ENCODE data around the gene PPP3CA.
"Not testable (repeated sequence)": the region's sequence is repeated elsewhere in the genome, so short reads cannot be mapped to it uniquely, and the experiment has no call there.

PPP3CA gene

DNA sequence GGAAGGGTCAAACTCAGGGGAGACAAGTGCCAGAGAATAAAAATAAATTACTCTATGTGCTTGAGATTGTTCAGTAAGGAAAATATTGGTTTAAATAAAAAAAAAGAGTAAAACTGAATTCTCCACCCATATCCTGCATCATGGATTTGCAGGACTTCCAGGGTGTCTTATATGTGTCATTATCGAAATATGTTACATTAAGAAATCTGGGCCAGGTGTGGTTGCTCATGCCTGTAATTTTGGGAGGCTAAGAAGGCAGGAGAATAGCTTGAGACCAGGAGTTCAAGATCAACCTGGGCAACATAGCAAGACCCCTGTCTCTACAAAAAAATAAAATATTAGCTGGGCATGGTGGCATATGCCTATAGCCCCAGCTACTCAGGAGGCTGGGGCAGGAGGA, 104.9 kb downstream of the PPP3CA start:
- Mint-ChIP-seq H3K4me3 (no peak overlapping the region), H3K9me3 (no peaks in the 10 kb centered on the region), H3K27me3 (ENCODE audit: low read depth, poor library complexity) (peaks cover 8% of the 10 kb centered on the region), H3K36me3 (ENCODE audit: low read depth) (no peaks in the 10 kb centered on the region), H3K4me1 (no peaks in the 10 kb centered on the region), H3K27ac (no peak overlapping the region)
- DNase-seq = no peak
- TF ChIP-seq CTCF (IDR thresholded peaks at IDR 0.05) = no peak

DNA sequence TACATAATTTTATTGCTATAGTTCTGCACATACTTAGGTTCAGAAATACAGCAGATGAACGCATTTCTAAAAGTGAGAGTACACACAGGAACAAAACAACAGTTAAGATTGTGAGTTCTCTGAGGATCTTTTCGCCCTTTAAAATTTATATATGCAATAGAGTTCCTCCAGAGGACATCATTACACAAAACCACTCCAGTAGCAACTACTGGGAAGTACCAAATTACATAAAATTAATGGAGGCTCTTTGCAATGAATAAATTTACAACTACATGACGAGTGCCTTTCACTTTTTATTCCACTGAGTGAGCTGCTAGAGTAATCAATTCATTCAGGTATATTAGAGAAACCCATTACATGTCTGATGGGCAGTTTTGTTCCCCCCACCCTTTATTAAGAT, 107.2 kb downstream of the PPP3CA start:
- Mint-ChIP-seq H3K27me3 (ENCODE audit: low read depth, poor library complexity) (peaks cover 6% of the 10 kb centered on the region), H3K9me3 (no peaks in the 10 kb centered on the region), H3K4me1 (no peaks in the 10 kb centered on the region), H3K4me3 (no peak overlapping the region), H3K36me3 (ENCODE audit: low read depth) (no peaks in the 10 kb centered on the region), H3K27ac (no peak overlapping the region)
- no peak for DNase-seq
- TF ChIP-seq CTCF (IDR thresholded peaks at IDR 0.05) = no peak

DNA sequence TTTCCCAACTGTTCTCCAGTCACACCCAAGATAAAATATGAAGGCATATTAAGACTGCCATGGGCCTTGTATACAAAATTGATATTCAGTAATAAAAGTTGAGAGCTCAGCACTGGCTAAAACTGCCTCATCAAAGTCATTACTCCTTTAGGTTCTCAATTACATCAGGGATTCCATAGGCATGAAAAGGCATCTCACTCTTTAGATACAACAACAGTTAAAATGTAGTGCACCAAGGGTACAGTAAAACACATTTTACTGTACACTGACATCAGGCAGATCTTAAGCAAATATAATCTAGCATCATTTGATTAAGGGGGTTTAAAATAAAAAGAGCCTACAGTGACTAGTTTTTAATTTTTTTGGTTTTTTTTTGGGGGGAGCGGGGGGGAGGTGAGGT, 107.7 kb downstream of the PPP3CA start:
- no peak overlapping the region for H3K27ac Mint-ChIP-seq
- no peak overlapping the region for H3K4me3 Mint-ChIP-seq
- peaks cover 4% of the 10 kb centered on the region for H3K27me3 Mint-ChIP-seq (ENCODE audit: low read depth, poor library complexity)
- no peak for DNase-seq
- H3K4me1 Mint-ChIP-seq = no peaks in the 10 kb centered on the region
- H3K36me3 Mint-ChIP-seq (ENCODE audit: low read depth) = no peaks in the 10 kb centered on the region
- TF ChIP-seq CTCF (IDR thresholded peaks at IDR 0.05) = no peak
- no peaks in the 10 kb centered on the region for H3K9me3 Mint-ChIP-seq

- DNase-seq = no peak
- no peaks in the 10 kb centered on the region for H3K27me3 Mint-ChIP-seq (ENCODE audit: low read depth, poor library complexity)
Observed at GRCh38 chr4:101238706-101239105, 108.6 kb downstream of the PPP3CA start.

GRCh38 chr4:101237773-101238172, 109.6 kb downstream of the PPP3CA start:
- Mint-ChIP-seq H3K4me1 (no peaks in the 10 kb centered on the region), H3K36me3 (ENCODE audit: low read depth) (no peaks in the 10 kb centered on the region), H3K9me3 (no peaks in the 10 kb centered on the region), H3K27ac (peak overlapping the region; percentile 8), H3K4me3 (no peak overlapping the region), H3K27me3 (ENCODE audit: low read depth, poor library complexity) (no peaks in the 10 kb centered on the region)
- TF ChIP-seq CTCF (IDR thresholded peaks at IDR 0.05) = no peak
- no peak for DNase-seq

More at GRCh38 chr4:101238706-101239105, 108.6 kb downstream of the PPP3CA start:
- Mint-ChIP-seq H3K27ac (no peak overlapping the region), H3K4me3 (no peak overlapping the region), H3K9me3 (no peaks in the 10 kb centered on the region), H3K36me3 (ENCODE audit: low read depth) (no peaks in the 10 kb centered on the region), H3K4me1 (no peaks in the 10 kb centered on the region)
- TF ChIP-seq CTCF (IDR thresholded peaks at IDR 0.05) = no peak

DNA sequence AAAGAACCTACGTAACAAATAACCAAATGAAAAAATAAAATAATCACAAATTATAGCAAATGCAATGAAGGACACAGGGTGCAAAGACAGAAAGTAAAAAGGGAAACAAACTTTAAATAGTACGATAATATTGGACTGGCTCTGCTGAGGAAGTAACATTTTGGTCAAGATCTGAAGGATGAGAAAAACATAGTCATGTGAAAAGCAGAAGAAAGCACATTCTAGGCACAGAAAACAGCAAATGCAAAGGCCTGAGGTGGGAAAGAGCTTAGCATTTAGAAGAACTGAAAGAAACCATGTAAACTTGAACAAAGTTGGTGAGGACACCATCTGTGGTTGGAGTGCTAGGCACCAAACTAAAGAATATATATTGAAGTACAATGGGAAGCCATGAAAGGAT, 111.2 kb downstream of the PPP3CA start:
- H3K27ac Mint-ChIP-seq = no peak overlapping the region
- no peak for DNase-seq
- no peaks in the 10 kb centered on the region for H3K36me3 Mint-ChIP-seq (ENCODE audit: low read depth)
- TF ChIP-seq CTCF (IDR thresholded peaks at IDR 0.05) = no peak
- H3K27me3 Mint-ChIP-seq (ENCODE audit: low read depth, poor library complexity) = no peaks in the 10 kb centered on the region
- H3K4me3 Mint-ChIP-seq = no peak overlapping the region
- H3K4me1 Mint-ChIP-seq = no peaks in the 10 kb centered on the region
- no peaks in the 10 kb centered on the region for H3K9me3 Mint-ChIP-seq

DNA sequence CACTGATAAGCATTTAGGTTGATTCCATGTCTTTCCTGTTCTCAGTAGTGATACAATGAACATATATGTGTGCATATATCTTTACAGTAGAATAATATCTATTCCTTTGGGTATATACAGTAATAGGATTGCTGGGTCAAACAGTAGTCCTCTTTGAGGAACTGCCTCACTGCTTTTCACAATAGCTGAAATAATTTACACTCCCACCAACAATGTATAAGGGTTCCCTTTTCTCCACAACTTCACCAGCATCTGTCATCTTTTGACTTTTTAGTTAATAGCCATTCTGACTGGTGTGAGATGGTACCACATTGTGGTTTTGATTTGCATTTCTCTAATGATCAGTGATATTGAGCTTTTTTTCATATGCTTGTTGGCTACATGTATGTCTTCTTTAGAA, 113.2 kb downstream of the PPP3CA start:
- not testable (repeated sequence) for H3K27ac Mint-ChIP-seq; H3K4me1 Mint-ChIP-seq; H3K27me3 Mint-ChIP-seq (ENCODE audit: low read depth, poor library complexity); H3K9me3 Mint-ChIP-seq; DNase-seq; H3K36me3 Mint-ChIP-seq (ENCODE audit: low read depth); H3K4me3 Mint-ChIP-seq
